IMR-90 (cell line): ENCODE results near the gene TNIP2. TPM values are rescaled to one million over a fixed set of nuclear protein-coding genes. Genes with fewer than 3 reads are reported as not detected.

Source experiments
- ATAC-seq: fragments of 200-7000 bp; cut with Tn5 transposase; 2 replicates; pipeline ENCODE4 v1.9.1; 2020; ENCODE audit warnings: low read depth, mild to moderate bottlenecking, moderate library complexity
- BruUV-seq: library from RNA; stranded (reverse); fragments of 400-500 nt; replicated peaks from 2 replicates; lab custom pipeline; 2021; lab: Mats Ljungman, UMichigan
- CTCF ChIA-PET: fragments of 300-600 bp; formaldehyde crosslinking; extraction: SDS; loops from one replicate; lab custom pipeline; 2021; ENCODE audit warnings: antibody characterized with exemption; lab: Yijun Ruan, JAX
- POLR2A ChIA-PET: fragments of 300-600 bp; sonication (Branson Sonifier 250); formaldehyde crosslinking; loops from one replicate; lab custom pipeline; 2022; ENCODE audit warnings: antibody characterized with exemption; ENCODE audit not compliant: unreplicated experiment; lab: Charles Lee
- DNase-seq: peaks from one replicate; pipeline ENCODE4 v3.0.0; 2013
- H2AFZ ChIP-seq: replicated peaks from 2 replicates; pipeline ENCODE3; 2013; ENCODE audit warnings: low read length, mild to moderate bottlenecking; ENCODE audit not compliant: poor library complexity
- H2AK5ac ChIP-seq: 2 replicates; pipeline ENCODE4 v1.6.1; 2013; ENCODE audit warnings: low read depth, low read length, inconsistent platforms
- H2AK9ac ChIP-seq: replicated peaks from 2 replicates; pipeline ENCODE3; 2013; ENCODE audit warnings: mild to moderate bottlenecking, low read depth, low read length, moderate library complexity; ENCODE audit not compliant: poor library complexity
- H2BK120ac ChIP-seq: 2 replicates; pipeline ENCODE4 v1.6.1; 2013; ENCODE audit warnings: low read depth, low read length, inconsistent platforms
- H2BK15ac ChIP-seq: 3 replicates; pipeline ENCODE4 v1.6.1; 2013; ENCODE audit warnings: low read depth, low read length, inconsistent platforms
- H2BK20ac ChIP-seq: 2 replicates; pipeline ENCODE4 v1.6.1; 2013; ENCODE audit warnings: low read depth, mild to moderate bottlenecking, inconsistent platforms, low read length, moderate library complexity
- H2BK5ac ChIP-seq: 2 replicates; pipeline ENCODE4 v1.6.1; 2013; ENCODE audit warnings: mild to moderate bottlenecking, low read depth, low read length, inconsistent platforms; ENCODE audit not compliant: poor library complexity, severe bottlenecking
- H3K14ac ChIP-seq: replicated peaks from 2 replicates; pipeline ENCODE4 v1.6.1; 2013; ENCODE audit warnings: low read depth, low read length, inconsistent platforms
- H3K18ac ChIP-seq: 2 replicates; pipeline ENCODE4 v1.6.1; 2013; ENCODE audit warnings: low read depth, low read length, control low read depth
- H3K23ac ChIP-seq: 2 replicates; pipeline ENCODE4 v1.6.1; 2013; ENCODE audit warnings: low read depth, low read length, inconsistent platforms
- H3K27ac ChIP-seq: 2 replicates; pipeline ENCODE4 v1.5.1; 2013; ENCODE audit warnings: mild to moderate bottlenecking, control low read depth, low read length; ENCODE audit not compliant: insufficient read depth
- H3K27me3 ChIP-seq: 2 replicates; pipeline ENCODE4 v1.6.1; 2013; ENCODE audit warnings: low read length; ENCODE audit not compliant: control insufficient read depth, insufficient read depth
- H3K36me3 ChIP-seq: 2 replicates; pipeline ENCODE4 v1.6.1; 2013; ENCODE audit warnings: low read length, mixed read lengths; ENCODE audit not compliant: control insufficient read depth, insufficient read depth
- H3K4ac ChIP-seq: 2 replicates; pipeline ENCODE4 v1.6.1; 2013; ENCODE audit warnings: low read depth, low read length, inconsistent platforms
- H3K4me1 ChIP-seq: 2 replicates; pipeline ENCODE4 v1.6.1; 2013; ENCODE audit warnings: low read length, mixed read lengths; ENCODE audit not compliant: control insufficient read depth, insufficient read depth
- H3K4me2 ChIP-seq: 2 replicates; pipeline ENCODE4 v1.6.1; 2013; ENCODE audit warnings: low read depth, mild to moderate bottlenecking, control low read depth, low read length, moderate library complexity
- H3K4me3 ChIP-seq: 2 replicates; pipeline ENCODE4 v1.5.1; 2013; ENCODE audit warnings: low read depth, mild to moderate bottlenecking, control low read depth, low read length, moderate library complexity; ENCODE audit not compliant: insufficient read depth
- H3K56ac ChIP-seq: 2 replicates; pipeline ENCODE4 v1.6.1; 2013; ENCODE audit warnings: low read length, inconsistent platforms; ENCODE audit not compliant: insufficient read depth; ENCODE audit errors: extremely low read depth
- H3K79me1 ChIP-seq, 2 experiments: 2 replicates each; pipeline ENCODE4 v1.6.1; 2013; ENCODE audit warnings: low read length in 2 of 2, inconsistent platforms in 1 of 2, low read depth in 1 of 2
- H3K9ac ChIP-seq: 2 replicates; pipeline ENCODE4 v1.6.1; 2013; ENCODE audit warnings: low read depth, low read length, control low read depth
- H3K9me1 ChIP-seq: 2 replicates; pipeline ENCODE4 v1.6.1; 2013; ENCODE audit warnings: low read length, inconsistent platforms; ENCODE audit not compliant: insufficient read depth
- H3K9me3 ChIP-seq: 2 replicates; pipeline ENCODE4 v1.6.1; 2013; ENCODE audit warnings: low read length; ENCODE audit not compliant: control insufficient read depth, insufficient read depth
- H4K20me1 ChIP-seq: 2 replicates; pipeline ENCODE4 v1.6.1; 2013; ENCODE audit warnings: low read length, inconsistent platforms; ENCODE audit not compliant: insufficient read depth
- H4K5ac ChIP-seq: 2 replicates; pipeline ENCODE4 v1.6.1; 2013; ENCODE audit warnings: mild to moderate bottlenecking, low read depth, low read length, control low read depth
- H4K8ac ChIP-seq, 2 experiments: 2 replicates each; pipeline ENCODE4 v1.6.1; 2013; ENCODE audit warnings: low read depth in 2 of 2, low read length in 2 of 2, control low read depth in 1 of 2, inconsistent platforms in 1 of 2
- H4K91ac ChIP-seq: 2 replicates; pipeline ENCODE4 v1.6.1; 2013; ENCODE audit warnings: low read depth, low read length, inconsistent platforms; ENCODE audit not compliant: insufficient read depth
- BHLHE40 ChIP-seq: fragments of 150-350 bp; IDR thresholded peaks from 2 replicates; pipeline ENCODE4 v1.6.1; 2016; ENCODE audit warnings: mild to moderate bottlenecking, low read depth, low read length
- CEBPB ChIP-seq: IDR thresholded peaks from 2 replicates; pipeline ENCODE4 v1.6.1; 2012; ENCODE audit warnings: low read depth, low read length, improper control_type of control experiment
- CHD1 ChIP-seq: IDR thresholded peaks from 2 replicates; pipeline ENCODE4 v1.6.1; 2012; ENCODE audit warnings: low read depth, low read length, improper control_type of control experiment
- FOS ChIP-seq: fragments of 150-350 bp; IDR thresholded peaks from 2 replicates; pipeline ENCODE4 v1.6.1; 2016; ENCODE audit warnings: low read depth, low read length
- MAFK ChIP-seq: IDR thresholded peaks from 2 replicates; pipeline ENCODE4 v1.6.1; 2012; ENCODE audit warnings: low read depth, low read length, improper control_type of control experiment
- MAZ ChIP-seq: IDR thresholded peaks from 2 replicates; pipeline ENCODE4 v1.6.1; 2012; ENCODE audit warnings: low read depth, mild to moderate bottlenecking, low read length, improper control_type of control experiment, moderate library complexity, borderline replicate concordance
- MXI1 ChIP-seq: IDR thresholded peaks from 2 replicates; pipeline ENCODE4 v1.6.1; 2012; ENCODE audit warnings: low read depth, mild to moderate bottlenecking, low read length, moderate library complexity, borderline replicate concordance
- NFE2L2 ChIP-seq: fragments of 150-350 bp; IDR thresholded peaks from 2 replicates; pipeline ENCODE4 v1.6.1; 2016; ENCODE audit warnings: low read depth, mild to moderate bottlenecking, low read length
- POLR2A ChIP-seq: IDR thresholded peaks from 2 replicates; pipeline ENCODE4 v1.6.1; 2012; ENCODE audit warnings: mild to moderate bottlenecking, low read depth, low read length
- RAD21 ChIP-seq: IDR thresholded peaks from 2 replicates; pipeline ENCODE4 v1.6.1; 2012; ENCODE audit warnings: low read length, improper control_type of control experiment
- RCOR1 ChIP-seq: IDR thresholded peaks from 2 replicates; pipeline ENCODE4 v1.6.1; 2012; ENCODE audit warnings: mild to moderate bottlenecking, low read length, improper control_type of control experiment; ENCODE audit not compliant: insufficient replicate concordance
- SMC3 ChIP-seq: fragments of 150-350 bp; IDR thresholded peaks from 2 replicates; pipeline ENCODE4 v1.6.1; 2016; ENCODE audit warnings: low read depth, mild to moderate bottlenecking, antibody characterized with exemption, low read length, moderate library complexity
- WGBS, 2 experiments: methylation state at CpG; one replicate each; pipeline versions ENCODE4 v1.1.5 to v1.1.7; 2013; ENCODE audit warnings: missing lambda C conversion rate in 2 of 2; ENCODE audit not compliant: insufficient read length in 1 of 2; ENCODE audit errors: extremely low coverage in 2 of 2; 5-methylcytosine and 5-hydroxymethylcytosine counted together
- dilution Hi-C: fragments of 300-500 bp; cut with HindIII; formaldehyde crosslinking; loops from one replicate; pipeline ENCODE4 v1.14.3; 2018; ENCODE audit warnings: low sequenced_read_pairs; ENCODE audit not compliant: unreplicated experiment
- in situ Hi-C: fragments of 300-500 bp; cut with MboI; formaldehyde crosslinking; loops from 3 replicates; pipeline ENCODE4 v1.14.3; 2019; ENCODE audit warnings: low sequenced_read_pairs, inconsistent platforms, mixed read lengths
- intact Hi-C: fragments of 100-400 bp; cut with micrococcal nuclease; formaldehyde crosslinking; loops from 2 replicates; pipeline ENCODE4 v1.10.0; 2022
- polyA plus RNA-seq, 3 experiments: library from polyadenylated mRNA; depleted of rRNA; stranded (reverse); fragments of >200 nt; gene quantifications; 2 replicates each; pipeline ENCODE4 v1.2.3, GENCODE V29; 2012; ENCODE audit warnings: low replicate concordance in 1 of 3
- total RNA-seq: library from RNA; depleted of rRNA; stranded (reverse); fragments of >200 nt; gene quantifications from 2 replicates; pipeline ENCODE4 v1.2.3, GENCODE V29; 2012
- TF ChIP-seq, protein P1 (sequence below): conservative IDR thresholded peaks from 2 replicates; pipeline ENCODE4 v1.5.1; 2012; ENCODE audit warnings: mild to moderate bottlenecking, low read depth, low read length, improper control_type of control experiment
- TF ChIP-seq, protein P2 (sequence below): fragments of 150-350 bp; IDR thresholded peaks from 2 replicates; pipeline ENCODE4 v1.6.1; 2017; ENCODE audit warnings: mild to moderate bottlenecking, antibody characterized with exemption, low read length, low read depth

TNIP2 gene
- total and polyA plus RNA-seq, 2 of the 4 experiments (the other 2 are of a cell fraction), result 33.3 to 38.5 TPM

DNA sequence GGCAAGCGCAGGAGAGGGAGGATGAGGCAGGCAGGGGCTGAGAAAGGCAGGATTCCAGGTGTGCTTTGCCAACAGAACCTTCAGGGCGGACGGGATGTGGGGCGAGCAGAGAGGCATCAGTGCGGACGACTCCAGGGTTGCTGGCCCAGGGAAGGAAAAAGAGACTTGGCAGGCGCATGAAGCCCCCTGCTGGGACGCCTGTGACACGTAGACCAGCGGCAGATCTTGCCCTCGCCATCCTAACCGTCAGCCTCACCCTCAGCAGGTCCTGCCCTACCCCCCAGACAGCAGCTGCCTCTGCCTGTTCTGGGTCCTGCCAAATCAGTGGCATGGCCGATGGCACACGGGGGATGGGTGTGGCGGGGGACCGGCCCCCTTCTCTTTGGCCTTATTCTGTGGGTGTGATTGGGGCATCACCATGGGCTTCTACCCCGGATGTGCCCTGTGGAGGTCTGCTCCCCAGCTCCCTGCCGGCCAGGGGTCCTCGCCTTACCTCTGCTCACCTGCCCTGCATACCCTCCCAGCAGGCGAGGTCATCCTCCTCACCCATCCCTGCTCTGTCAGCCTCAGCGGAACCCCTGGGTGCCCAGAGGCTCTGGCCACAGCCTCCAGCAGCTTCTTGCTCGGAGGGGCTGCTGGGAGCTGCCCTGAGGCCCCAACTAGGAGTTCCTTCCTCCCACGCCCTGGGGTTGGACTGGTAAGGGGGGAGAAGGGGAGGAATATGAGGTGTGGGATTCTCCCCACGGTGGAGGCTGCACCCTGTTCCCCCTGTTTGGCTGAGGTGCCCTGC lies 33.9 kb upstream of the TNIP2 start:
- Histone ChIP-seq H3K14ac (no peak overlapping the region), H2AK5ac (no peak overlapping the region), H2BK5ac (no peak overlapping the region), H3K27ac (no peak overlapping the region), H3K9ac (no peak overlapping the region), H3K4ac (no peak overlapping the region), H3K36me3 (no peaks in the 10 kb centered on the region), H4K91ac (no peak overlapping the region), H4K20me1 (no peaks in the 10 kb centered on the region; the same call in 1 of the 2 replicates), H3K56ac (no peak overlapping the region), H3K4me2 (no peak overlapping the region), H3K18ac (no peak overlapping the region), H3K9me3 (no peaks in the 10 kb centered on the region), H3K9me1 (peaks cover 12% of the 10 kb centered on the region), H2AK9ac (no peak overlapping the region), H3K4me1 (peaks cover 15% of the 10 kb centered on the region), H2BK15ac (no peak overlapping the region), H4K8ac (no peak overlapping the region), H2AFZ (no peak overlapping the region), H3K27me3 (no peaks in the 10 kb centered on the region; the same call in 1 of the 2 replicates), H2BK20ac (no peak overlapping the region), H3K23ac (no peak overlapping the region), H3K4me3 (no peak overlapping the region), H3K79me1 (peaks cover 7 to 14% of the 10 kb centered on the region in 2 experiments; a peak in 3 of 4 replicates), H4K5ac (no peak overlapping the region), H2BK120ac (no peak overlapping the region)
- no peak for DNase-seq
- CTCF ChIA-PET, result no interaction called here
- dilution Hi-C loops (no loop called here), in situ Hi-C loops (no loop called here), intact Hi-C loops (no loop called here)
- POLR2A ChIA-PET, result no interaction called here
- 78% methylated on average over 9 of the region's 24 CpGs; no CpG with 5 or more reads in 1 of the 2 experiments for WGBS, 2 experiments
- TF ChIP-seq BHLHE40 (no peak), MXI1 (no peak), RAD21 (no peak), NFE2L2 (no peak), RCOR1 (no peak), FOS (no peak), MAZ (no peak), MAFK (no peak), CHD1 (no peak), POLR2A (no peak), CEBPB (no peak), SMC3 (no peak)
- TF ChIP-seq, protein P1, sequence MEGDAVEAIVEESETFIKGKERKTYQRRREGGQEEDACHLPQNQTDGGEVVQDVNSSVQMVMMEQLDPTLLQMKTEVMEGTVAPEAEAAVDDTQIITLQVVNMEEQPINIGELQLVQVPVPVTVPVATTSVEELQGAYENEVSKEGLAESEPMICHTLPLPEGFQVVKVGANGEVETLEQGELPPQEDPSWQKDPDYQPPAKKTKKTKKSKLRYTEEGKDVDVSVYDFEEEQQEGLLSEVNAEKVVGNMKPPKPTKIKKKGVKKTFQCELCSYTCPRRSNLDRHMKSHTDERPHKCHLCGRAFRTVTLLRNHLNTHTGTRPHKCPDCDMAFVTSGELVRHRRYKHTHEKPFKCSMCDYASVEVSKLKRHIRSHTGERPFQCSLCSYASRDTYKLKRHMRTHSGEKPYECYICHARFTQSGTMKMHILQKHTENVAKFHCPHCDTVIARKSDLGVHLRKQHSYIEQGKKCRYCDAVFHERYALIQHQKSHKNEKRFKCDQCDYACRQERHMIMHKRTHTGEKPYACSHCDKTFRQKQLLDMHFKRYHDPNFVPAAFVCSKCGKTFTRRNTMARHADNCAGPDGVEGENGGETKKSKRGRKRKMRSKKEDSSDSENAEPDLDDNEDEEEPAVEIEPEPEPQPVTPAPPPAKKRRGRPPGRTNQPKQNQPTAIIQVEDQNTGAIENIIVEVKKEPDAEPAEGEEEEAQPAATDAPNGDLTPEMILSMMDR, result no peak
- TF ChIP-seq, protein P2, sequence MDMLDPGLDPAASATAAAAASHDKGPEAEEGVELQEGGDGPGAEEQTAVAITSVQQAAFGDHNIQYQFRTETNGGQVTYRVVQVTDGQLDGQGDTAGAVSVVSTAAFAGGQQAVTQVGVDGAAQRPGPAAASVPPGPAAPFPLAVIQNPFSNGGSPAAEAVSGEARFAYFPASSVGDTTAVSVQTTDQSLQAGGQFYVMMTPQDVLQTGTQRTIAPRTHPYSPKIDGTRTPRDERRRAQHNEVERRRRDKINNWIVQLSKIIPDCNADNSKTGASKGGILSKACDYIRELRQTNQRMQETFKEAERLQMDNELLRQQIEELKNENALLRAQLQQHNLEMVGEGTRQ, result no peak
- ATAC-seq, result no peak
- BruUV-seq, result no TSS peak
